B cell (primary cell): Measurements from ENCODE around the gene OTOGL. TPM values are rescaled to one million over a fixed set of nuclear protein-coding genes. Genes with fewer than 3 reads are reported as not detected.

ENCODE experiments used
- ATAC-seq: fragments of 200-7000 bp; cut with Tn5 transposase; one replicate; pipeline ENCODE4 v1.10.0; 2021; ENCODE audit warnings: low read depth, mild to moderate bottlenecking, moderate number of reproducible peaks, moderate library complexity
- CTCF ChIA-PET: fragments of 350-600 bp; sonication (Branson Sonifier 250); formaldehyde crosslinking; loops from one replicate; lab custom pipeline; 2021; ENCODE audit warnings: antibody characterized with exemption, inconsistent platforms; lab: Charles Lee
- POLR2A ChIA-PET: fragments of 350-600 bp; sonication (Branson Sonifier 250); formaldehyde crosslinking; loops from one replicate; lab custom pipeline; 2021; ENCODE audit warnings: antibody characterized with exemption; lab: Charles Lee
- DNase-seq: peaks from one replicate; pipeline ENCODE4 v3.0.0; 2013
- H2AFZ ChIP-seq: 2 replicates; pipeline ENCODE4 v1.6.1; 2012; ENCODE audit warnings: mild to moderate bottlenecking, low read depth, low read length; ENCODE audit not compliant: insufficient read depth, poor library complexity, severe bottlenecking
- H3K27ac ChIP-seq, 2 donors: 1 replicate in 1 of 2; 2 replicates in 1 of 2; pipeline ENCODE4 v1.5.1; 2012 to 2013; ENCODE audit warnings: low read length in 2 of 2, mild to moderate bottlenecking in 2 of 2, moderate library complexity in 1 of 2
- H3K27me3 ChIP-seq, 4 experiments: fragments of 200-600 bp in 1 of 4; sonication (generic) in 1 of 4; replicated peaks in 1 of 4; 1 replicate in 2 of 4; 2 replicates in 2 of 4; pipeline versions ENCODE4 v1.6.1 to v1.7.0; 2013 to 2016; ENCODE audit warnings: low read length in 3 of 4, mild to moderate bottlenecking in 2 of 4, mixed read lengths in 1 of 4, moderate library complexity in 1 of 4; ENCODE audit not compliant: insufficient read depth in 4 of 4, control insufficient read depth in 3 of 4; ENCODE audit errors: control extremely low read depth in 1 of 4
- H3K36me3 ChIP-seq, 2 experiments: replicated peaks in 1 of 2; 1 replicate in 1 of 2; 2 replicates in 1 of 2; pipeline versions ENCODE4 v1.6.1 to v1.7.1; 2013; ENCODE audit warnings: low read length in 1 of 2; ENCODE audit not compliant: insufficient read depth in 2 of 2, control insufficient read depth in 1 of 2; ENCODE audit errors: control extremely low read depth in 1 of 2, extremely low read depth in 1 of 2
- H3K4me1 ChIP-seq, 2 donors: fragments of 200-600 bp in 1 of 2; sonication (generic) in 1 of 2; 1 replicate in 1 of 2; 2 replicates in 1 of 2; pipeline versions ENCODE4 v1.5.1 to v1.6.1; 2013 to 2017; ENCODE audit warnings: low read length in 2 of 2; ENCODE audit not compliant: control insufficient read depth in 2 of 2, insufficient read depth in 2 of 2
- H3K4me2 ChIP-seq: replicated peaks from 2 replicates; pipeline ENCODE3; 2012; ENCODE audit warnings: mild to moderate bottlenecking, low read depth, low read length; ENCODE audit not compliant: poor library complexity, severe bottlenecking
- H3K4me3 ChIP-seq, 5 experiments: fragments of 200-600 bp in 1 of 5; sonication (generic) in 1 of 5; 1 replicate in 3 of 5; 2 replicates in 2 of 5; pipeline versions ENCODE4 v1.5.1 to v1.7.0; 2011 to 2016; ENCODE audit warnings: low read length in 4 of 5, mild to moderate bottlenecking in 4 of 5, low read depth in 2 of 5, control low read depth in 1 of 5, moderate library complexity in 1 of 5; ENCODE audit not compliant: insufficient read depth in 1 of 5; ENCODE audit errors: control extremely low read depth in 1 of 5, extremely low read depth in 1 of 5
- H3K79me2 ChIP-seq: fragments of 200-600 bp; sonication (generic); one replicate; pipeline ENCODE4 v1.6.0; 2016; ENCODE audit warnings: low read length; ENCODE audit not compliant: control insufficient read depth, insufficient read depth
- H3K9ac ChIP-seq: fragments of 200-600 bp; sonication (generic); 2 replicates; pipeline ENCODE4 v1.6.1; 2017; ENCODE audit warnings: mild to moderate bottlenecking, low read length, moderate library complexity
- H3K9me3 ChIP-seq, 3 donors: one replicate each; pipeline versions ENCODE4 v1.6.1 to v1.7.1; 2013; ENCODE audit warnings: low read length in 2 of 3; ENCODE audit not compliant: control insufficient read depth in 2 of 3, insufficient read depth in 1 of 3; ENCODE audit errors: control extremely low read depth in 1 of 3
- H4K20me1 ChIP-seq: 2 replicates; pipeline ENCODE4 v1.6.0; 2012; ENCODE audit warnings: mild to moderate bottlenecking, low read length; ENCODE audit not compliant: insufficient read depth, control insufficient read depth, poor library complexity, severe bottlenecking
- H3K27ac Mint-ChIP-seq: one replicate; pipeline ENCODE4 v1.8.0; 2021; ENCODE audit warnings: mixed read lengths
- H3K27me3 Mint-ChIP-seq: one replicate; pipeline ENCODE4 v1.8.0; 2021; ENCODE audit warnings: mixed read lengths
- H3K4me1 Mint-ChIP-seq: one replicate; pipeline ENCODE4 v1.8.0; 2021; ENCODE audit warnings: mixed read lengths
- H3K4me3 Mint-ChIP-seq: one replicate; pipeline ENCODE4 v1.8.0; 2021; ENCODE audit warnings: mixed read lengths
- H3K9me3 Mint-ChIP-seq: one replicate; pipeline ENCODE4 v1.8.0; 2022; ENCODE audit warnings: mixed read lengths; ENCODE audit not compliant: insufficient read depth
- CTCF ChIP-seq: fragments of 200-600 bp; IDR thresholded peaks from one replicate; pipeline ENCODE4 v1.8.0; 2022; ENCODE audit warnings: antibody characterized with exemption, mild to moderate bottlenecking
- EZH2 ChIP-seq: IDR thresholded peaks from 2 replicates; pipeline ENCODE4 v1.6.1; 2012; ENCODE audit warnings: borderline replicate concordance, low read depth, mild to moderate bottlenecking, moderate library complexity, low read length; ENCODE audit not compliant: insufficient read depth, poor library complexity, severe bottlenecking
- WGBS: methylation state at CpG from one replicate; pipeline ENCODE4 v1.1.5; 2013; ENCODE audit warnings: missing lambda C conversion rate; ENCODE audit not compliant: insufficient coverage; 5-methylcytosine and 5-hydroxymethylcytosine counted together
- intact Hi-C: fragments of 100-400 bp; cut with micrococcal nuclease; formaldehyde crosslinking; loops from one replicate; pipeline ENCODE4 v1.10.0; 2022
- polyA plus RNA-seq: library from polyadenylated mRNA; depleted of rRNA; stranded (reverse); fragments of >200 nt; gene quantifications from 2 replicates; pipeline ENCODE4 v1.2.3, GENCODE V29; 2012
- total RNA-seq, 2 donors: library from RNA; stranded (reverse); fragments of 120-200 nt in 1 of 2; gene quantifications; 1 replicate in 1 of 2; 2 replicates in 1 of 2; pipeline versions ENCODE4 v1.2.3 to v1.2.4, GENCODE V29; 2013 to 2022

OTOGL gene
- total and polyA plus RNA-seq, 2 donors (not counting 1 experiment from before 2014, with no cell fraction given) = not detected

GRCh38 chr12:80053051-80053790 lies 46.1 kb upstream of the OTOGL start:
- intact Hi-C loops = no loop called here
- Histone ChIP-seq H3K9me3 (no peaks in the 10 kb centered on the region), H3K27me3 (no peaks in the 10 kb centered on the region), H3K4me3 (no peak overlapping the region), H4K20me1 (no peaks in the 10 kb centered on the region), H3K79me2 (no peaks in the 10 kb centered on the region), H3K27ac (no peak overlapping the region), H3K36me3 (no peaks in the 10 kb centered on the region), H2AFZ (no peak overlapping the region), H3K4me2 (no peak overlapping the region), H3K4me1 (no peaks in the 10 kb centered on the region), H3K9ac (no peak overlapping the region)
- TF ChIP-seq EZH2 (no peak), CTCF (no peak)
- Mint-ChIP-seq H3K9me3 (no peaks in the 10 kb centered on the region), H3K4me3 (no peak overlapping the region), H3K4me1 (no peaks in the 10 kb centered on the region), H3K27me3 (peaks cover 12% of the 10 kb centered on the region), H3K27ac (no peak overlapping the region)
- no peak for ATAC-seq
- ChIA-PET POLR2A (no interaction called here), CTCF (interaction anchor here (0.6 kb wide), 1 partner anchor 134 kb away, joined by 3 read pairs; no protein-coding TSS in a partner anchor)
- WGBS = 69% methylated on average over 3 of the region's 6 CpGs
- DNase-seq = no peak

- Histone ChIP-seq H3K4me2 (no peak overlapping the region), H2AFZ (no peak overlapping the region), H3K79me2 (no peaks in the 10 kb centered on the region), H4K20me1 (no peaks in the 10 kb centered on the region), H3K4me3 (no peak overlapping the region), H3K36me3 (no peaks in the 10 kb centered on the region), H3K9me3 (no peaks in the 10 kb centered on the region), H3K9ac (no peak overlapping the region), H3K4me1 (no peaks in the 10 kb centered on the region), H3K27me3 (no peaks in the 10 kb centered on the region), H3K27ac (no peak overlapping the region)
- ChIA-PET POLR2A (no interaction called here), CTCF (no interaction called here)
- no peak for ATAC-seq
- H3K27me3 Mint-ChIP-seq = peaks cover 4% of the 10 kb centered on the region
- no peaks in the 10 kb centered on the region for H3K4me1 Mint-ChIP-seq
- TF ChIP-seq EZH2 = no peak
- no peak for TF ChIP-seq CTCF
- intact Hi-C loops = no loop called here
- H3K9me3 Mint-ChIP-seq = no peaks in the 10 kb centered on the region
- H3K4me3 Mint-ChIP-seq = no peak overlapping the region
- no peak for DNase-seq
- no peak overlapping the region for H3K27ac Mint-ChIP-seq
- WGBS = 88% methylated on average over 4 of the region's 4 CpGs
Observed at GRCh38 chr12:80056232-80056631, 43.1 kb upstream of the OTOGL start.
